Occipital lobe (tissue), 1 donor: ENCODE measurements around the gene CDKN2AIPNL. TPM values are rescaled to one million over a fixed set of nuclear protein-coding genes. Genes with fewer than 3 reads are reported as not detected.

ENCODE experiments used
- total RNA-seq: library from RNA; depleted of rRNA; stranded (reverse); fragments of >200 nt; gene quantifications from one replicate; pipeline ENCODE4 v1.2.3, GENCODE V29; 2014

Gene CDKN2AIPNL
- total RNA-seq, 1 donor from 2014 or later, result 52.9 TPM

Other genes starting within 250 kb of the CDKN2AIPNL start
- gene SKP1, start 234.9 kb downstream of the CDKN2AIPNL start, total RNA-seq, result 178 TPM
- gene PPP2CA, start 185.8 kb downstream of the CDKN2AIPNL start, total RNA-seq, result 128 TPM
- gene CDKL3, start 44.7 kb downstream of the CDKN2AIPNL start, total RNA-seq, result 15.0 TPM
- 83.4 TPM for gene UBE2B, start 40.3 kb downstream of the CDKN2AIPNL start, total RNA-seq
- 3.7 TPM for gene JADE2, start 113.8 kb upstream of the CDKN2AIPNL start, total RNA-seq
- 34.9 TPM for gene SAR1B, start 220.9 kb upstream of the CDKN2AIPNL start, total RNA-seq
- gene SEC24A, start 236.9 kb upstream of the CDKN2AIPNL start, total RNA-seq, result 22.9 TPM